Measurements from ENCODE around the gene BSDC1.

Gene BSDC1

DNA sequence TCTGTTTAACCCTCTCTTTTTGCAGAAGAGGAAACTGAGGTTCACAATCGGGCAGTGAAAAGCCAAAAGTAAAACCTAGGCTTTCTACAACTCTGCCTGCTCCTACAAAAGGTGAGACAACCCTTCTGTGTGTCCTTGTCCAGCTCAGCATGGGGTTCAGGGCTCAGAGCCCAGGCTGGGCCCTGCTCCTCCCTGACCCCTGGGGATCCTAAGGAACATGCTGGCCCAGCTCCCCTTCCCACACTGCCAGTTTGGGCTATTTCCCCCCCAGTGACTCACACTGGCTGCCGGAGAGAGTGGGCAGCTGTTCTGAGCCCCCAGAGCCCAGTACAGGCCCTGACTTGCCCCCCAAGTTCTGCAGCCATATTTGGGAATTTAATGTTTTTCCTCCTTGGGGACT is 40.8 kb downstream of the BSDC1 start:
- TF ChIP-seq, protein P1, sequence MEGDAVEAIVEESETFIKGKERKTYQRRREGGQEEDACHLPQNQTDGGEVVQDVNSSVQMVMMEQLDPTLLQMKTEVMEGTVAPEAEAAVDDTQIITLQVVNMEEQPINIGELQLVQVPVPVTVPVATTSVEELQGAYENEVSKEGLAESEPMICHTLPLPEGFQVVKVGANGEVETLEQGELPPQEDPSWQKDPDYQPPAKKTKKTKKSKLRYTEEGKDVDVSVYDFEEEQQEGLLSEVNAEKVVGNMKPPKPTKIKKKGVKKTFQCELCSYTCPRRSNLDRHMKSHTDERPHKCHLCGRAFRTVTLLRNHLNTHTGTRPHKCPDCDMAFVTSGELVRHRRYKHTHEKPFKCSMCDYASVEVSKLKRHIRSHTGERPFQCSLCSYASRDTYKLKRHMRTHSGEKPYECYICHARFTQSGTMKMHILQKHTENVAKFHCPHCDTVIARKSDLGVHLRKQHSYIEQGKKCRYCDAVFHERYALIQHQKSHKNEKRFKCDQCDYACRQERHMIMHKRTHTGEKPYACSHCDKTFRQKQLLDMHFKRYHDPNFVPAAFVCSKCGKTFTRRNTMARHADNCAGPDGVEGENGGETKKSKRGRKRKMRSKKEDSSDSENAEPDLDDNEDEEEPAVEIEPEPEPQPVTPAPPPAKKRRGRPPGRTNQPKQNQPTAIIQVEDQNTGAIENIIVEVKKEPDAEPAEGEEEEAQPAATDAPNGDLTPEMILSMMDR (conservative IDR thresholded peaks at IDR 0.05; ENCODE audit: low read depth), result no peak
- no peak for DNase-seq (ENCODE audit: low spot score)
- ChIA-PET POLR2A (ENCODE audit: low non-redundant PET) (no interaction called here), CTCF (interaction anchor here (1.1 kb wide), 1 partner anchor 138 kb away, joined by 6 read pairs; no protein-coding TSS in a partner anchor)
- H3K27ac ChIP-seq, result peak overlapping the region; percentile 89

DNA sequence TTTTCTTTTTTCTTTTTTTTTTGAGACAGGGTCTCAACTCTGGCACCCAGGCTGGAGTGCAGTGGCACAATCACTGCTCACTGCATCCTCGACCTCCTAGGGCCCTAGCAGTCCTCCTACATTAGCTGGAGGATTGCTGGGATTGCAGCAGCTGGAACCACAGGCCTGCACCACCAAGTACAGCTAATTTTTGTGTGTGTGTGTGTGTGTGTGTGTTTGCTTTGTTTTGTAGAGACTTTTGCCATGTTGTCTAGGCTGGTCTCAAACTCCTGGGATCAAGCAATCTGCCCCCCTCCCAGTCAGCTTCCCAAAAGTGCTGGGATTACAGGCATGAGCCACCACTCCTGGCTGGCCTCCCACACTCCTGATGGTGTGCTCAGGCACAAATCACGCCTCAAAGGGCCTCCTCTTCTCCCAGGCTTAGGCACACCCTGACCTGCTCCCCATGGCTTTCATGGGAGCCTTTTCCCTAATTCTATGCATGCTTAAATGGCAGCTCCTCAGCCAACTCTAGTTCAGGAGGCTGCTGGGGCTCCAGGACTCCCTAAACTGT is 41.3 kb downstream of the BSDC1 start:
- DNase-seq (ENCODE audit: low spot score), result no peak
- ChIA-PET CTCF (interaction anchor here (0.6 to 1.1 kb wide), 2 partner anchors 19 to 137 kb away, joined by 6 read pairs; no protein-coding TSS in a partner anchor), POLR2A (ENCODE audit: low non-redundant PET) (interaction anchor here (0.6 kb wide), 1 partner anchor 99 kb away, joined by 3 read pairs; no protein-coding TSS in a partner anchor)
- H3K27ac ChIP-seq, result peak overlapping the region; percentile 89
- TF ChIP-seq, protein P1 (conservative IDR thresholded peaks at IDR 0.05; ENCODE audit: low read depth), result no peak

DNA sequence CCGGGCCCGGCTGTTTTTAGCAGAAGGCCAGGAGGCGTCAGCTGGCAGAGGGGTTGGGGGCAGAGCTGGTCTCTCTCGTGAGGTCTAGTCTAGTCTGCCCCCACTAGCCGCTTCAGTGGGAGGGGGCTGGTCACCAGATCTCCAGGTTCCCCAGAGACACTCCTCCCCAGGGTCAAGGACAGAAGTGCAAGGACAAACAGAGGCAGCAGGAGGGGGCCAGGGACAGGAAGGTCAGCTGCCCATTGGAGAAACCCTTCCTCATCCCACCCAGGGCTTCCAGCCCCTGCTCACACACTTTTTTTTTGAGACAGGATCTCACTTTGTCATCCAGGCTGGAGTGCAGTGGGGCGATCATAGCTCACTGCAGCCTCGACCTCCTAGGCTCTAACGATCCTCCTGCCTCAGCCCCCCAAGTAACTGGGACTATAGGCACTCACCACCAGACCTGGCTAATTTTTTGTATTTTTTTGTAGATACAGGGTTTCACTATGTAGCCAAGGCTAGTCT is 41.9 kb downstream of the BSDC1 start:
- ChIA-PET CTCF (interaction anchor here (0.6 kb wide), 3 partner anchors 18 to 498 kb away, joined by 3 to 6 read pairs (median 4); no protein-coding TSS in a partner anchor), POLR2A (ENCODE audit: low non-redundant PET) (interaction anchor here (0.6 kb wide), 1 partner anchor 98 kb away, joined by 3 read pairs; no protein-coding TSS in a partner anchor)
- DNase-seq (ENCODE audit: low spot score), result no peak
- peak overlapping the region; percentile 89 for H3K27ac ChIP-seq
- TF ChIP-seq, protein P1 (conservative IDR thresholded peaks at IDR 0.05; ENCODE audit: low read depth), result no peak

DNA sequence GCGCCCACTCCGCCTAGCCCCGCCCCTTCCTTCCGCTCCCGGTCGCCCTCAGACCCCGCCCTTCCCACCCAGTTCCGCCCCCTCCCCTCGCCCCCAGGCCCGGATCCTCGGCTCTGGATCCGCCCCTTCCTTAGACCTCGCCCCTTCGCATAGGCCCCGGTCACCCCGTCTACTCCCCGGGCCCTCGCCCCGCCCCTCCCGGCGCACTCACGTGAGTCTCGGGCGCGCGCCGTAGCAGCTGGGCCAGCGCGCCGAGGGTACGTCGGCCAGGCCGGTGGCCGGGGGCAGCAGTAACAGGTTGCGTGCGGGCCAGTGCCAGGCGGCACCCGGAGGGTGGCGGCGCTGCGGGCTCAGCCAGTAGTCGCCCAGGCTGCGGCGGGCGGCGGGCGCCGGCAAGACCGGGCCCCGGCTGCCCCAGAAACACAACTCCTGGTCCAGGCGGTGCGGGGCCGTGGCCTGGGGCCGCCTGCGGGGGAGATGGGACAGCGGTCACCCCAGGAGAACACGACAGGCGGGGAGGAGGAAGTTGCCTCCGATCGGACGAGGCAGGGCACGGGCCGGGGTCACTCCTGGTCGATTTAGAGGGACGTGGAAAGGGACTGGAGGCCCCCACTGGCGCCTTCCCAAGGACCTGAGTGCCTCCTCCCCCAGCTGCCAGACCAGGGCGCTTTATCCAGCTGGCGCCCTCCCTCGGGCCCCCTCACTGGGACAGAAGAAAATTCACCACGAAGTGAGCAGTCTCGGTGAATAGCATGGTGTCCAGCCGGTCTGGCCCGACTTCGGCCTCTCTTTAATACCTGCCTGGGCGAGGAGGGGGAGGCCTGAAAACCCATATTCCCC is 42.6 kb downstream of the BSDC1 start:
- peak overlapping the region; percentile 89 for H3K27ac ChIP-seq
- TF ChIP-seq, protein P1 (conservative IDR thresholded peaks at IDR 0.05; ENCODE audit: low read depth), result peak; percentile 12; the same call in 1 of the 2 replicates
- POLR2A ChIA-PET (ENCODE audit: low non-redundant PET), result interaction anchor here (0.6 kb wide), 1 partner anchor 144 kb away, joined by 4 read pairs; no protein-coding TSS in a partner anchor
- DNase-seq (ENCODE audit: low spot score), result peak; percentile 98
- CTCF ChIA-PET, result interaction anchor here (0.6 kb wide), 2 partner anchors 111 to 499 kb away, joined by 3 to 4 read pairs; no protein-coding TSS in a partner anchor

DNA sequence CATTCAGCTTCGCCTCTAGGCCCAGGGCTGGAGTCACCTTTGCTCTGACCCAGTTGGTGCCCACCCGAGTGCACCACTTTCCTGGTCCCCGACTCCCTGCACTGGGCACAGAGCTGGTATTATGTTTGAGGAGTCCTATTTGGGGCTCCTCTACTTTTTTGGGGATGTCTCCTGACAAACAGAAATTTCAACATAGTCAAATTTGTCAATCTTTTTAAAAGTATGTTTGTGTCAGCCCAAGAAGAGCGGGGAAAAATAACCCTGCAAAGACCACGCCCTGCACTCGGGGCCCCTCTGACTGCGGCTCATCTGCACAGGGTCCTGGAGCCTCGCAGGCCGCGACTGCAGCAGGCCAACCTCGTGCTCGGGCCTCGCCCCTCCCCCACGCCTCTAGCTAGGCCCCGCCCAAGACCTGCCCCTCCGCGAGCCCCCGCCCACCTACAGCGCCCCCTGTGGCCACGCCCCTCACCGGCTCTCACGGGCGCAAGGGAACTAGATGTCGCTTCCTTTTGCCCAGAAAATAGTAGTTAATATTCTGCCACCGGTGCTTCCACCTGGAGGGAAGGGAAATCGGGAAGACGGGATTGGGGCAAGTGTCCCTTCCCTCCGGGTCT is 43.3 kb downstream of the BSDC1 start:
- CTCF ChIA-PET, result interaction anchor here (0.6 kb wide), 1 partner anchor 361 kb away, joined by 3 read pairs; no protein-coding TSS in a partner anchor
- peak; percentile 84 for DNase-seq (ENCODE audit: low spot score)
- H3K27ac ChIP-seq, result peak overlapping the region; percentile 89
- TF ChIP-seq, protein P1 (conservative IDR thresholded peaks at IDR 0.05; ENCODE audit: low read depth), result peak; percentile 48
- POLR2A ChIA-PET (ENCODE audit: low non-redundant PET), result interaction anchor here (0.6 kb wide), 1 partner anchor 143 kb away, joined by 4 read pairs; no protein-coding TSS in a partner anchor
